SK-N-SH (cell line): Measurements from ENCODE around the gene EXOG. TPM values are rescaled to one million over a fixed set of nuclear protein-coding genes. Genes with fewer than 3 reads are reported as not detected.

Source experiments
- CTCF ChIA-PET: fragments of 300-600, 350-600 bp; formaldehyde crosslinking; extraction: SDS; loops from one replicate; lab custom pipeline; 2021; lab: Yijun Ruan, JAX
- POLR2A ChIA-PET: fragments of 350-600 bp; sonication (Branson Sonifier 250); formaldehyde crosslinking; extraction: SDS; loops from one replicate; lab custom pipeline; 2020; ENCODE audit warnings: antibody characterized with exemption, inconsistent platforms; lab: Yijun Ruan, JAX
- DNase-seq: peaks from one replicate; pipeline ENCODE4 v3.0.0; 2012
- H2AFZ ChIP-seq: fragments of 200-600 bp; sonication (generic); 2 replicates; pipeline ENCODE4 v1.8.1; 2016; ENCODE audit warnings: antibody characterized with exemption, mild to moderate bottlenecking, low read depth
- H3F3A ChIP-seq: fragments of 200-600 bp; sonication (generic); replicated peaks from 2 replicates; pipeline ENCODE3; 2016; ENCODE audit warnings: antibody characterized with exemption, mild to moderate bottlenecking; ENCODE audit not compliant: insufficient read depth
- H3K27ac ChIP-seq, 2 experiments: fragments of 200-500 bp in 1 of 2; fragments of 200-600 bp in 1 of 2; sonication (Bioruptor generic) in 1 of 2; sonication (generic), shearing (Covaris generic) in 1 of 2; 2 replicates each; pipeline versions ENCODE4 v1.5.1 to v1.6.1; 2014 to 2016; ENCODE audit warnings: low read depth in 2 of 2, inconsistent platforms in 1 of 2, low read length in 1 of 2, mild to moderate bottlenecking in 1 of 2, mixed read lengths in 1 of 2
- H3K27me3 ChIP-seq: fragments of 200-600 bp; sonication (generic), shearing (Covaris generic); 2 replicates; pipeline ENCODE4 v1.6.1; 2016; ENCODE audit warnings: mixed run types; ENCODE audit not compliant: insufficient read depth
- H3K36me3 ChIP-seq, 2 experiments: fragments of 200-500 bp in 1 of 2; fragments of 200-600 bp in 1 of 2; sonication (Bioruptor generic) in 1 of 2; sonication (generic) in 1 of 2; replicated peaks in 1 of 2; 2 replicates each; pipeline versions ENCODE3 to v1.5.1; 2014 to 2016; ENCODE audit warnings: low read length in 1 of 2, mild to moderate bottlenecking in 1 of 2; ENCODE audit not compliant: insufficient read depth in 2 of 2, control insufficient read depth in 1 of 2
- H3K4me1 ChIP-seq, 2 experiments: fragments of 200-500 bp in 1 of 2; fragments of 200-600 bp in 1 of 2; sonication (Bioruptor generic) in 1 of 2; sonication (generic), shearing (Covaris generic) in 1 of 2; 2 replicates each; pipeline versions ENCODE4 v1.5.1 to v1.6.1; 2014 to 2016; ENCODE audit warnings: low read depth in 1 of 2, low read length in 1 of 2, mixed run types in 1 of 2; ENCODE audit not compliant: insufficient read depth in 2 of 2, control insufficient read depth in 1 of 2
- H3K4me2 ChIP-seq: fragments of 200-600 bp; sonication (generic), shearing (Covaris generic); 2 replicates; pipeline ENCODE4 v1.6.1; 2017; ENCODE audit warnings: mixed run types
- H3K4me3 ChIP-seq, 2 experiments: fragments of 200-500 bp in 1 of 2; fragments of 200-600 bp in 1 of 2; sonication (Bioruptor generic) in 1 of 2; sonication (generic), shearing (Covaris generic) in 1 of 2; 2 replicates each; pipeline versions ENCODE4 v1.5.1 to v1.8.1; 2014 to 2016; ENCODE audit warnings: low read depth in 2 of 2, inconsistent platforms in 1 of 2, low read length in 1 of 2, mild to moderate bottlenecking in 1 of 2, mixed read lengths in 1 of 2, moderate library complexity in 1 of 2
- H3K79me2 ChIP-seq: fragments of 200-600 bp; sonication (generic); 2 replicates; pipeline ENCODE4 v1.8.1; 2017; ENCODE audit warnings: mild to moderate bottlenecking; ENCODE audit not compliant: insufficient read depth
- H3K9ac ChIP-seq: fragments of 200-600 bp; sonication (generic); 2 replicates; pipeline ENCODE4 v1.6.1; 2017; ENCODE audit warnings: mixed run types
- H3K9me2 ChIP-seq: fragments of 200-600 bp; sonication (generic); 2 replicates; pipeline ENCODE4 v1.6.1; 2017; ENCODE audit warnings: mixed run types
- H3K9me3 ChIP-seq: fragments of 200-600 bp; sonication (generic); 2 replicates; pipeline ENCODE4 v1.6.1; 2017; ENCODE audit warnings: mixed run types, mild to moderate bottlenecking, moderate library complexity
- H4K20me1 ChIP-seq: fragments of 200-600 bp; sonication (generic); 2 replicates; pipeline ENCODE4 v1.6.1; 2017; ENCODE audit warnings: mild to moderate bottlenecking, mixed run types; ENCODE audit not compliant: insufficient read depth
- EP300 ChIP-seq, 2 experiments: IDR thresholded peaks; 2 replicates each; pipeline versions ENCODE4 v1.4.0 to v1.6.1; 2012; ENCODE audit warnings: borderline replicate concordance in 1 of 2, low read depth in 1 of 2, low read length in 1 of 2
- FOXJ3 ChIP-seq: sonication (generic); formaldehyde crosslinking; IDR thresholded peaks from 2 replicates; pipeline ENCODE4 v1.5.1; 2020; ENCODE audit warnings: mild to moderate bottlenecking, missing genetic modification reagents
- FOXM1 ChIP-seq: IDR thresholded peaks from 2 replicates; pipeline ENCODE4 v1.4.0; 2012; ENCODE audit warnings: low read depth, mild to moderate bottlenecking
- GATA2 ChIP-seq: sonication (generic); formaldehyde crosslinking; IDR thresholded peaks from 2 replicates; pipeline ENCODE4 v1.5.0; 2020; ENCODE audit warnings: mild to moderate bottlenecking, missing genetic modification reagents
- IRF3 ChIP-seq: fragments of 150-350 bp; IDR thresholded peaks from 2 replicates; pipeline ENCODE4 v1.6.1; 2016; ENCODE audit warnings: mild to moderate bottlenecking, low read depth, low read length
- JUND ChIP-seq: IDR thresholded peaks from 2 replicates; pipeline ENCODE4 v1.4.0; 2012
- MAX ChIP-seq: IDR thresholded peaks from 2 replicates; pipeline ENCODE4 v1.4.0; 2012; ENCODE audit warnings: low read depth
- MEF2A ChIP-seq: IDR thresholded peaks from 2 replicates; pipeline ENCODE4 v1.4.0; 2012; ENCODE audit warnings: low read depth, borderline replicate concordance
- MXI1 ChIP-seq: IDR thresholded peaks from 2 replicates; pipeline ENCODE4 v1.6.1; 2012; ENCODE audit warnings: mild to moderate bottlenecking, low read depth, low read length, improper control_type of control experiment
- POLR2AphosphoS5 ChIP-seq: IDR thresholded peaks from 2 replicates; pipeline ENCODE4 v1.6.1; 2012; ENCODE audit warnings: low read depth, low read length
- RCOR1 ChIP-seq: fragments of 150-350 bp; IDR thresholded peaks from 2 replicates; pipeline ENCODE4 v1.6.1; 2017; ENCODE audit warnings: antibody characterized with exemption, low read length
- RXRA ChIP-seq: IDR thresholded peaks from 2 replicates; pipeline ENCODE4 v1.4.0; 2012; ENCODE audit warnings: low read depth, mild to moderate bottlenecking, borderline replicate concordance
- SIN3A ChIP-seq: IDR thresholded peaks from 2 replicates; pipeline ENCODE4 v1.6.1; 2012; ENCODE audit warnings: low read depth, mild to moderate bottlenecking, low read length, moderate library complexity, borderline replicate concordance
- TCF12 ChIP-seq: IDR thresholded peaks from 2 replicates; pipeline ENCODE4 v1.4.0; 2012
- TEAD4 ChIP-seq: IDR thresholded peaks from 2 replicates; pipeline ENCODE4 v1.4.0; 2012; ENCODE audit warnings: mild to moderate bottlenecking, borderline replicate concordance; ENCODE audit not compliant: insufficient read depth
- USF1 ChIP-seq: IDR thresholded peaks from 2 replicates; pipeline ENCODE4 v1.4.0; 2012; ENCODE audit warnings: low read depth, borderline replicate concordance
- ZBTB33 ChIP-seq: IDR thresholded peaks from 2 replicates; pipeline ENCODE4 v1.4.0; 2012; ENCODE audit warnings: low read depth, borderline replicate concordance
- WGBS: methylation state at CpG from one replicate; pipeline ENCODE4 v1.1.6; 2017; ENCODE audit warnings: low lambda C conversion rate; 5-methylcytosine and 5-hydroxymethylcytosine counted together
- polyA plus RNA-seq, 3 experiments: library from polyadenylated mRNA; depleted of rRNA; stranded (reverse); fragments of >200 nt; gene quantifications; 2 replicates each; pipeline ENCODE4 v1.2.3, GENCODE V29; 2012

The EXOG gene
- polyA plus RNA-seq, 1 of the 3 experiments (the other 2 are of a cell fraction): 6.2 TPM

- no peak for TF ChIP-seq MEF2A
These were observed 18.2 kb upstream of the EXOG start (continued) for GRCh38 chr3:38477839-38478450.

- no peak for DNase-seq
- 97% methylated on average over 6 of the region's 9 CpGs for WGBS
- Histone ChIP-seq H3K4me3 (no peak overlapping the region), H3K27me3 (no peaks in the 10 kb centered on the region), H2AFZ (no peak overlapping the region), H3K36me3 (peaks cover 9 to 44% of the 10 kb centered on the region in 2 experiments), H3K9me3 (no peaks in the 10 kb centered on the region), H4K20me1 (0 out of 2 replicates have a peak, but pooled peaks cover 6% of the 10 kb centered on the region), H3K4me1 (peaks cover 0 to 20% of the 10 kb centered on the region in 2 experiments; a peak in 1 of 4 replicates), H3K9me2 (no peaks in the 10 kb centered on the region), H3K79me2 (no peaks in the 10 kb centered on the region), H3K27ac (no peak overlapping the region), H3F3A (no peaks in the 10 kb centered on the region), H3K4me2 (no peak overlapping the region), H3K9ac (no peak overlapping the region)
- ChIA-PET POLR2A (no interaction called here), CTCF (interaction anchor here (0.9 to 7.7 kb wide), 10 partner anchors 11 to 521 kb away, joined by 3 to 146 read pairs (median 6); partner anchors contain the start of genes EXOG and XYLB)
- TF ChIP-seq MEF2A (no peak), EP300 (IDR thresholded peaks at IDR 0.05; ENCODE audit: borderline replicate concordance in 1 of 2, low read depth in 1 of 2, low read length in 1 of 2) (no peak), MXI1 (no peak), USF1 (no peak), RCOR1 (no peak), GATA2 (CRISPR knock-in tag) (no peak), FOXM1 (no peak), FOXJ3 (CRISPR knock-in tag) (no peak), MAX (no peak), RXRA (no peak), SIN3A (no peak), JUND (no peak), TEAD4 (no peak), ZBTB33 (no peak), IRF3 (no peak), TCF12 (no peak), POLR2AphosphoS5 (no peak)
These were observed 17.2 kb upstream of the EXOG start for GRCh38 chr3:38478901-38479300.
